Measurements from ENCODE around the gene SPINK1.
"Not testable (repeated sequence)": the region's sequence is repeated elsewhere in the genome, so short reads cannot be mapped to it uniquely, and the experiment has no call there.

Gene SPINK1

GRCh38 chr5:147805030-147805454 lies 26.4 kb downstream of the SPINK1 start:
- TF ChIP-seq POLR2A (IDR thresholded peaks at IDR 0.05; ENCODE audit: low read depth, low read length) = no peak
- DNase-seq (ENCODE audit: insufficient read length, low spot score) (no peak), FAIRE-seq (no peak)

- FAIRE-seq = no peak
- no peak for TF ChIP-seq POLR2A (IDR thresholded peaks at IDR 0.05; ENCODE audit: low read depth, low read length)
- DNase-seq (ENCODE audit: insufficient read length, low spot score) = no peak
These were observed 27.1 kb downstream of the SPINK1 start for GRCh38 chr5:147804334-147804733.

- no peak for TF ChIP-seq POLR2A (IDR thresholded peaks at IDR 0.05; ENCODE audit: low read depth, low read length)
- DNase-seq (ENCODE audit: insufficient read length, low spot score) (no peak), FAIRE-seq (no peak)
These were observed 27.5 kb downstream of the SPINK1 start for GRCh38 chr5:147803926-147804325.

- not testable (repeated sequence) for FAIRE-seq; DNase-seq (ENCODE audit: insufficient read length, low spot score)
These were observed 28.3 kb downstream of the SPINK1 start for GRCh38 chr5:147803161-147803560.

- no peak for TF ChIP-seq POLR2A (IDR thresholded peaks at IDR 0.05; ENCODE audit: low read depth, low read length)
- FAIRE-seq = no peak
- no peak for DNase-seq (ENCODE audit: insufficient read length, low spot score)
These were observed 30.0 kb downstream of the SPINK1 start for GRCh38 chr5:147801461-147801860.

GRCh38 chr5:147800491-147800890 lies 31.0 kb downstream of the SPINK1 start:
- no peak for DNase-seq (ENCODE audit: insufficient read length, low spot score)
- no peak for FAIRE-seq
- TF ChIP-seq POLR2A (IDR thresholded peaks at IDR 0.05; ENCODE audit: low read depth, low read length) = no peak

- FAIRE-seq (no peak), DNase-seq (ENCODE audit: insufficient read length, low spot score) (no peak)
- TF ChIP-seq POLR2A (IDR thresholded peaks at IDR 0.05; ENCODE audit: low read depth, low read length) = no peak
These were observed 34.7 kb downstream of the SPINK1 start for GRCh38 chr5:147796556-147797308.

- no peak for FAIRE-seq
- no peak for DNase-seq (ENCODE audit: insufficient read length, low spot score)
These were observed 40.3 kb downstream of the SPINK1 start for GRCh38 chr5:147791181-147791580.

GRCh38 chr5:147789820-147790219 lies 41.7 kb downstream of the SPINK1 start:
- no peak for TF ChIP-seq POLR2A (IDR thresholded peaks at IDR 0.05; ENCODE audit: low read depth, low read length)
- DNase-seq (ENCODE audit: insufficient read length, low spot score) = no peak
- FAIRE-seq = no peak

More at GRCh38 chr5:147791181-147791580, 40.3 kb downstream of the SPINK1 start:
- no peak for TF ChIP-seq POLR2A (IDR thresholded peaks at IDR 0.05; ENCODE audit: low read depth, low read length)

GRCh38 chr5:147788023-147788422 lies 43.4 kb downstream of the SPINK1 start:
- TF ChIP-seq POLR2A (IDR thresholded peaks at IDR 0.05; ENCODE audit: low read depth, low read length) = no peak
- DNase-seq (ENCODE audit: insufficient read length, low spot score) (no peak), FAIRE-seq (no peak)

- TF ChIP-seq POLR2A (IDR thresholded peaks at IDR 0.05; ENCODE audit: low read depth, low read length) = no peak
- no peak for DNase-seq (ENCODE audit: insufficient read length, low spot score)
- FAIRE-seq = no peak
These were observed 45.3 kb downstream of the SPINK1 start for GRCh38 chr5:147786142-147786541.

- no peak for DNase-seq (ENCODE audit: insufficient read length, low spot score)
- no peak for FAIRE-seq
- TF ChIP-seq POLR2A (IDR thresholded peaks at IDR 0.05; ENCODE audit: low read depth, low read length) = no peak
These were observed 47.1 kb downstream of the SPINK1 start for GRCh38 chr5:147784146-147784987.

GRCh38 chr5:147782110-147783028 lies 49.1 kb downstream of the SPINK1 start, which contains the start of gene JAKMIP2:
Gene JAKMIP2, minus strand, starts transcription at chr5:147782728. Its CDS starts 110,922 bp downstream, at chr5:147671806.
- no peak for FAIRE-seq
- DNase-seq (ENCODE audit: insufficient read length, low spot score) = peak; percentile 36
- TF ChIP-seq POLR2A (IDR thresholded peaks at IDR 0.05; ENCODE audit: low read depth, low read length) = peak; percentile 80

Measured in H54 (cell line).